ENCODE measurements around the gene HMG20A.
"Not testable (repeated sequence)": the region's sequence is repeated elsewhere in the genome, so short reads cannot be mapped to it uniquely, and the experiment has no call there.

HMG20A gene

GRCh38 chr15:77420610-77421369, at the start of gene HMG20A:
Gene HMG20A (plus strand): TSS chr15:77420888. CDS start chr15:77458408, 37,520 bp downstream.
- peak; percentile 81 for DNase-seq

DNA sequence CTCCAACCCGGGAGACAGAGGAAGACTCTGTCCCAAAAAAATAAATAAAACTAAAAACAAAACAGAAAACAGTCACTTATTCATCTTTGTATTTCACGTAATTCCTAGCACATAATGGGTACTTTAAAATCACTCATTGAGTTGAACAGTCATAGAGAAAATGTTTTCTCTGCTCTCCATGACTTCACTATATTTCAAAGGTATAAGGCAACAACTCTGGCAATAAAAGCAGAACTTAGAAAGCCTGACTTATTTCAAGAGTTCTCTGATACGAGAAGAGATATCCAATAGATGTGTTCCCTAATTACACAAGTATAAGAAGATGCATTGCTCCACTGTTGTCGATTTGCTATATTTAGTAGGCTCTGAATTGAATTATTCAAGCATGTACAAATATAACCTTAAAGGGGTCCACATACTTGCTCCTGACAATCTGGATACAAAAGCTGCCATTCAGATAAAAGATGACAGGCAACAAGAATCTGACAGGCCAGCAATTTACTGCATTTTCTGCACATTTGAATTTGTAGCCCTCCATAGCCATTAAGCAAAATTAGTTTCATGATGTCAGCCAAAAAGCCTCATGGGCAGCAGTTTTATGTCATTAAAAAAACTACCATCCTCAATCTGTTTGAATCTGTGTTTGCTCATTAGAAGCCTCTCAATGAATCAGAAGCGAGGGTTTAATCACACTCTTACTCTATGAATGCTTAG, 48.7 kb upstream of the HMG20A start:
- no peak for DNase-seq

GRCh38 chr15:77373441-77373840, 47.2 kb upstream of the HMG20A start:
- DNase-seq = no peak

- DNase-seq = no peak
Observed at GRCh38 chr15:77375133-77375532, 45.6 kb upstream of the HMG20A start.

- DNase-seq = no peak
Observed at GRCh38 chr15:77376770-77377169, 43.9 kb upstream of the HMG20A start.

DNA sequence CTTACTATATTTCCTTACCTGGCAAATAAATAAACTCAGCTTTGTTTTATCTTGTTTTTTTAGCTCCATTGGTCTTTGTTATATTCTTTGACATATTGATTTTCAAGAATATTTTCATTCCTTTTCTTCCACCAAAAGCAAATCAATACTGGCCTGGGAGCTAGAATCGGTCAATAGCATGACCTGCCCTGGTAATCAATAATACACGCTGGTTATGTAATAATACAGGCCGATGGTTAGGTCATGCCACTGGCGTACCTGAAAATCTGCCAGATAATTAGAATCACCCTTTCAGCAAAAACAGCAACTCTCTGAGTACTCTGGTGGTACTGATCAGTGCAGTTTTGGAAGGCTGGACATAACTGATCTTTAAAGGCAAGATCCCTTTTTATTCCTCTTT, 40.7 kb upstream of the HMG20A start:
- DNase-seq = no peak

DNA sequence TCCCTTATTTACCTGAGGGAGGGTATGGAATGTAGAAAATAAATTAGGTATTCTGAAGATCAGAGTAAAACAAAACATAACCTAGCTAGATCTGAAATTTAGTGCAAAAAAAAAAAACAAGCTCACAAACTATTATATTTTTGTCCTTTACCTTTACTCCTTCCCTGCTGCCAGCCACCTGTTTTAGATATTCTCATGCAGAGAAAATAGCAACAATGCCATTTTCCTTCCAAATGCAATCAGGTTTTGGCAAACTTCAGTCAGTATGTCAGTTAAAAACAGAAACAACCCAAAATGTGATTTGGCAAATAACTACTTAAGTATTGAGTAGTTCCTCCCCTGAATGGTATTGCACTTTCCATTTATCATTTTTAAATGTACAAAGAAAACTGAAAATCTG, 36.6 kb upstream of the HMG20A start:
- no peak for DNase-seq

DNA sequence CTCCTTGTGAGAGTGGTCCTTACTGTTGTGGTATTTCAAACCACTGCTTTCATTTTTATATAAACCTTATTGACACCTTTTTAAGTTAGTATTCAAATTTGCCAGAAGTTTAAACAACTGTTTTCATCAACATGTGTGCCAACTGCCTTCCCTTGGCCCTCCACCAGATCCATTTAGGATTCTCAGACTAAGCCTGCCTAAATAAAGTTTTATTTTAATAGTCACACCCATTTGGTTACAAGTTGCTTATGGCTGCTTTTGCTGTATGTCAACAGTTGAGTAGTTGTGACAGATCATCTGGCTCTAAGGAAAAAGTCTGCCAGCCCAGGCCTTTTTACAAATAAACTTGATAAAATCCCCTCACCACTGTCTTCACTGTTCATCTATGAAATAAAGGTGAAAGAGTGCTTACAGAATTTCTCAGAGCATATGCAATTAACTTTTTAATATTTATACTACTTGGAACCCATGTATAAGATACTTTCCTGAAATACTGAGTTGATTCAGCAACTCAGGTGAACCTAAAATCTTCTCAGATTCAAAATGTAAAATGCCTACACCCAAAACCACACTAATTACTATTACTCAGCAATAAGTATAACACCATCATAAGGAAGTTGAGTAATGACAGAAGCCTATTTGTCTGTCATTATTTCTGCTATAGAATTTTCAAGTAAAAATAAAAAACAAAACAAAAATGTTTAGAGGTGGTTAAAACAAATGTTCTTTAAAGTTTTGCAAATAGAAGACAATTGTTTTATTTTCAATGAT, 35.9 kb upstream of the HMG20A start:
- DNase-seq = no peak

DNA sequence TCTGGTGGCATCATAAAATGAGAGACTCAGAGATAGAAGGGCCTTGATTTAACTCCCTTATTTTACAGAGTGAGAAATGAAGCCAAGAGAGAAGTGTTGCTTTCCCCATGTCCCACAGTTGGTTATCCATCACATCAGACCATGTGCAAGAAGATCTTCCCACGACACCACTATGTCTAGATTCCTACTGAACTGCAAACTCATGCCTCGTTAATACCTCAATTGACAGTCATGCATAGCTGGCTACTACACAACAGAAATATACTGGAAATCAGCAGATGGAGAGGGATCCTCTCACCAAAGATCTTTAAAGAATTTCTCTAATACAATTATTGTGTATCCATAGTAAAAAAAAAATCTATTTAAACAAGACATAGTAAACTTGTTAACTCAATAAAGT, 34.1 kb upstream of the HMG20A start:
- no peak for DNase-seq

- no peak for DNase-seq
Observed at GRCh38 chr15:77387365-77388105, 33.2 kb upstream of the HMG20A start.

DNA sequence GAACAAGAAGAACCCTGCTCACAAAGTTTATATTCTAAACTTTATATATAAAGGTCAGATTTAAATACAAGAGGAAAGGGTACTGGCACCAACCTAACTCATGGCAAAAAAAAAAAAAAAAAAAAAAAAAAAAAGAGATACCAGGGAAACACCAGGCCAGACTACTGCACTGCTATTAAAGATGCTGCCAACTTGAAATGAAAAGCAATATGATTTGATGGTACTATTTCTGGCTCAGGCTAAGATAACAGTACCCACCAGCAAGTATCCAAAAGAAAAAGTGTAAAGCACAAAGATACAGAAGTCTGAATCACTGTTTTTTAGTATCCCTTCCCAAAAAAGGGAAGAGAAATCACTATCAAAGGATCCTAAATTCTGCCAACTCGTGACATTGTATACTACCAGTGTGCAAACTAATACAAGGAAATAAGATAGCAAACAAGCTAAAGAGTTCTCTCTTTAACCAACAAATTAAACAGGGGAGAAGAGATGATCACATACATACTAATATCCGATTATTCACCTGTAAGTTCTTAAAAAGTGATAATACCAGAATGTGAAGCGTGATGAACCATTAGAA, 29.2 kb upstream of the HMG20A start:
- DNase-seq = no peak

DNA sequence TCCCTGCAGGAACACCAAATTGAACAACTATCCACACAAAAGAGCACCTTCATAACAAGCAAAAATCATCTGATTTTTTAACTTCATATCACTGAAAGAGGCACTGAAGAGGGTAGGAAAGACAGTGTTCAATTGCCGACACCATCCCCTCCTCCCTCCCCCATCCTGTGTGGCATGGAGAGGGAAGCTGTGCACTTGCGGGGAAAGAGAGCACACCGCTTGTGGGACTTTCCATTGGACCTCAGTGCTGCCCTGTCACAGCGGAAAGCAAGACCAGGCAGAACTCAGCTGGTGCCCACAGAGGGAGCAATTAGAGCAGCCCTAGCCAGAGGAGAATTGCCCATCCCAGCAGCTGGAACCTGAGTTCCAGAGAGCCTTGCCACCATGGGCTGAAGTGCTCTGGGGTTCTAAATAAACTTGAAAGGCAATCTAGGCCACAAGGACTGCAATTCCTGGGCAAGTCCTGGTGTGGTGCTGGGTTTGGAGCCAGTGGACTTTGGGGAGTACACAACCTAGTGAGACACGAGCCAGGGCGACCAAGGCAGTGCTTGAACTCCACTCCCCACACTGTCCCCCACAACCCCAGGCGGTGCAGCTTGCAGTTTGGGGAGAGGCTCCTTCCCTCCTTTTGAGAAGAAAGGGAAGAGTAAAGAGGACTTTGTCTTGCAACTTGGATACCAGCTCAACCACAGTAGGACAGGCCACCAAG, 27.8 kb upstream of the HMG20A start:
- no peak for DNase-seq

DNA sequence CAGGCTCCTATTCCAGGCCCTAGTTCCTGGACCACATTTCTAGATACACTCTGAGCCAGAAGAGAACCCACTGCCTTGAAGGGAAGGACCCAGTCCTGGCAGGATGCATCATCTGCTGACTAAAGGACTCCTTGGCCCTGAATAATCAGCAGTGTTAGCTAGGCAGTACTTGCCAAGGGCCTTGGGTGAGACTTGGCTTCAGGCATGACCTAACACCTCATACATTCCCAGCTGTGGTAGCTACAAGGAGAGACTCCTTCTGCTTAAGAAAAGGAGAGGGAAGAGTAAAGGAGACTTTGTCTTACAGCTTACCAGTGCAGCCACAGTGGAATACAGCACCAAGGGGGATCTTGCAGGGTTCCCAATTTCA, 27.2 kb upstream of the HMG20A start:
- DNase-seq = no peak

DNA sequence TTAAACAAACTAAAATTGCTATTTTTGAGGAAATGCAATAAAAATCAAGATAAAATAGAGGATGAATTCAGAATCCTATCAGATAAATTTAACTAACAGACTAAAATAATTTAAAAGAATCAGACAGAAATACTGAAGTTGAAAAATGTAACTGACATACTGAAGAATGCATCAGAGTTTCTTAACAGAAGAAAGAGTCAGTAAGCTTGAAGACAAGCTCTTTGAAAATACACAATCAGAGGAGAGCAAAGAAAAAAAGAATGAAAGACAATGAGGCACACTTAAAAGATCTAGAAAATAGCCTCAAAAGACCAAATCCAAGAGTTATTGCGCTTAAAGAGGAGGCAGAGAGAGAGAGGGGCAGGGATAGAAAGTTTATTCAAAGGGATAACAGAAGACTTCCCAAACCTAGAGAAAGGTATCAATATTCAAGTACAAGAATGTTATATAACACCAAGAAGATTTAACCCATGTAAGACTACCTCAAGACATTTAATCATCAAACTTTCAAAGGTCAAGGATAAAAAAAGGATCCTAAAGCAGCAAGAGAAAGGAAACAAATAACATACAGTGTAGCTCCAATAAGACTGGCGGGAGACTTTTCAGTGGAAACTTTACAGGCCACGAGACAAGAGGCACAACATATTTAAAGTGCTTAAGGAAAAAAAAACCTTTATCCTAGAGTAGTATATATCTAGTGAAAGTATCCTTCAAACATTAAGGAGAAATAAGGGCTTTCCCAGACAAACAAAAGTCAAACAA, 25.5 kb upstream of the HMG20A start:
- DNase-seq = no peak

DNA sequence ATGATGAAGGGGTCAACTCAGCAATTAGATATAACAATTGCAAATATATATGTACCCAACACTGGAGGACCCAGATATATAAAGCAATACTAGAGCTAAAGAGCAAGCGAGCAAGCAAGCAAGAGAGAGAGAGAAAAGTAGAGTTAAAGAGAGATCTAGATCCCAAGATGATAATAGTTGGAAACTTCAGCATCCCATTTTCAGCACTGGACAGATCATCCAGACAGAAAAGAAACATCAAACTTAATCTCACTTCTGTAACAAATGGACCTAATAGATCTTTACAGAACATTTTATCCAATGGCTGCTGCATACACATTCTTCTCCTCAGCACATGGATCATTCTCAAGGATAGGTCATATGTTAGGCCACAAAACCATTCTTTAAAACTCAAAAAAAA, 24.0 kb upstream of the HMG20A start:
- DNase-seq = no peak

GRCh38 chr15:77398927-77399326, 21.8 kb upstream of the HMG20A start:
- DNase-seq = no peak

DNA sequence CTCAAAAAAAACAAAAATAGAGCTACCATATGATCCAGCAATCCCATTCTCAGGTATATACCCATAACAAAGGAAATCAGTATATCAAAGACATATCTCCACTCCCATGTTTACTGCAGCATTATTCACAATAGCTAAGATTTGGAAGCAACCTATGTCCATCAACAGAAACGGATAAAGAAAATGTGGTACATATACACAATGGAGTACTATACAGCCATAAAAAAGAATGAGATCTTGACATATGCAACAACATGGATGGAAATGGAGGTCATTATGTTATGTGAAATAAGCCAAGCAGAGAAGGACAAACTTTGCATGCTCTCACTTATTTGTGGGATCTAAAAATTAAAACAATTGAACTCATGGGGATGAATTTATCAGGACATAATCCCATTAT, 20.4 kb upstream of the HMG20A start:
- no peak for DNase-seq

DNA sequence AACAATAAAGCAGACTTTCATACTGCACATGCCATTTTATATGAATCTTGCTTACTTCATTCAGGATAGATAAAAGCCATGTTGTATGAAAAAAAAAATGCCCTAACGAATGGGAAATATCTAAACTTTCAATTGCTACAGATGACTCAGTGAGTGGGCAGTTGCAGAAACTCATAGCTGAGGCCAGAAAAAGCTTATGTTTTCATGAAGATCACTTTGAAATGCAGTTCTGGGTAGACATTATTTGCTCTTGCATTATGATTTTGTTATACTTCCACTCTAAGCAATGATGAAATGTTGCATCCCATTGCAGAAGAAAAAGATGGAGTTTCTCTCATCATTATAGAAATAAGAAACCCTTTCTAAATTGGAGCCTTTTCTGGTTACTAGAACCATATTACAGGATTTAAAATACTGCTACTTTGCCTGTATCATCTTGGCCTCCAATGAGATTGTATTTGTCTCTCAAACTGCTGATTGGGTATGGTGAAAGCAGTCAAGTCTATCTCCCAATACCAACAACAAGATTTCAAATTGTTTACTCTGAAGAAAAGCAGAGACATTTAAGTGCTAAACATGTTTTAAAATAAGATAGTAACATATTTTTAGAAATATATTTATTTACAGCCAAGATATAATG, 17.8 kb upstream of the HMG20A start:
- DNase-seq = no peak

DNA sequence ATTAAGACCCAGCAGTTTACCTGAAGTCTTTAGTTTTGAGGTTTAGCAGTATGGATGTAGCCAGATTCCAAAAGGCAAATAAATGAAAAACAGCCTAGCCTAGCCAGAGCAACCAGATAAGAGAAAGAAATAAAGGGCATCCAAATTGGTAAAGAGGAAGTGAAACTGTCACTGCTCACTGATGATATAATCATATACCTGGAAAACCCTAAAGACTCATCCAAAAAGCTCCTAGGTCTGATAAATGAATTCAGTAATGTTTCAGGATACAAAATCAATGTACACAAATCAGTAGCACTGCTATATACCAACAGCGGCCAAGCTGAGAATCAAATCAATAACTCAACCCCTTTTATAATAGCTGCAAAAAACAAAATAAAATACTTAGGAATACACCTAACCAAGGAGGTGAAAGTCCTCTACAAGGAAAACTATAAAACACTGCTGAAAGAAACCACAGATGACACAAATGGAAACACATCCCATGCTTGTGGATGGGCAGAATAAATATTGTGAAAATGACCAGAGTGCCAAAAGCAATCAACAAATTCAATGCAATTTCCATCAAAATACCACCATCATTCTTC, 14.4 kb upstream of the HMG20A start:
- not testable (repeated sequence) for DNase-seq

- DNase-seq = no peak
Observed at GRCh38 chr15:77406846-77407245, 13.8 kb upstream of the HMG20A start.

All from GF-D8 (cell line).